Stomach (tissue), 9 donors: ENCODE measurements around the gene CRTC2. TPM values are rescaled to one million over a fixed set of nuclear protein-coding genes. Genes with fewer than 3 reads are reported as not detected.
A peak's percentile ranks its signal among the peaks of the same experiment; 100 is the strongest.
"Not testable (repeated sequence)": the region's sequence is repeated elsewhere in the genome, so short reads cannot be mapped to it uniquely, and the experiment has no call there.

Experiments used
- DNase-seq, 2 donors: peaks; one replicate each; pipeline versions ENCODE4 v3.0.0 to v3.0.0-alpha.2; 2013 to 2019
- H3K27ac ChIP-seq, 5 donors: fragments of 200-600 bp in 4 of 5; sonication (generic) in 4 of 5; one replicate each; pipeline ENCODE4 v1.5.1; 2013 to 2019; ENCODE audit warnings: mild to moderate bottlenecking in 1 of 5, moderate library complexity in 1 of 5
- H3K27me3 ChIP-seq, 3 donors: fragments of 200-600 bp; sonication (generic); one replicate each; pipeline ENCODE4 v1.5.1; 2017 to 2019; ENCODE audit warnings: mixed run types in 1 of 3
- H3K36me3 ChIP-seq, 4 donors: fragments of 200-600 bp; sonication (generic); 1 replicate in 3 of 4; 2 replicates in 1 of 4; pipeline ENCODE4 v1.5.1; 2016 to 2019
- H3K4me1 ChIP-seq, 4 donors: fragments of 200-600 bp; sonication (generic); one replicate each; pipeline ENCODE4 v1.5.1; 2016 to 2019
- H3K4me3 ChIP-seq, 4 donors: fragments of 200-600 bp; sonication (generic) in 3 of 4; one replicate each; pipeline ENCODE4 v1.5.1; 2016 to 2019; ENCODE audit warnings: mild to moderate bottlenecking in 1 of 4
- H3K9me3 ChIP-seq, 4 donors: fragments of 200-600 bp; sonication (generic); one replicate each; pipeline ENCODE4 v1.5.1; 2016 to 2019
- CTCF ChIP-seq, 7 experiments: fragments of 450-650 bp in 4 of 7; fragments of 200-600 bp in 3 of 7; sonication (generic) in 3 of 7; IDR thresholded peaks; one replicate each; pipeline ENCODE4 v1.5.1; 2016 to 2019; ENCODE audit warnings: antibody characterized with exemption in 7 of 7, control low read depth in 2 of 7, mild to moderate bottlenecking in 1 of 7
- EP300 ChIP-seq: sonication (generic); formaldehyde crosslinking; IDR thresholded peaks from one replicate; pipeline ENCODE4 v1.6.1; 2017; ENCODE audit warnings: antibody characterized with exemption
- POLR2A ChIP-seq, 4 donors: fragments of 450-650 bp; IDR thresholded peaks; one replicate each; pipeline ENCODE4 v1.6.1; 2016; ENCODE audit warnings: antibody characterized with exemption in 4 of 4, control low read depth in 2 of 4, mild to moderate bottlenecking in 1 of 4, moderate library complexity in 1 of 4
- POLR2AphosphoS5 ChIP-seq, 3 donors: sonication (generic); formaldehyde crosslinking; IDR thresholded peaks; one replicate each; pipeline ENCODE4 v1.6.1; 2016; ENCODE audit warnings: antibody characterized with exemption in 3 of 3
- WGBS, 5 donors: extraction: QIAGEN DNeasy Blood & Tissue Kit in 3 of 5; methylation state at CpG; one replicate each; pipeline versions ENCODE4 v1.1.5 to v1.1.7; 2013 to 2018; 5-methylcytosine and 5-hydroxymethylcytosine counted together
- intact Hi-C: fragments of 100-400 bp; cut with DNase I; formaldehyde crosslinking; loops from one replicate; pipeline ENCODE4 v1.15.1; 2023; ENCODE audit warnings: low total_unique reads
- polyA plus RNA-seq, 3 donors: library from polyadenylated mRNA; stranded (reverse); fragments of 200-250 nt; gene quantifications; one replicate each; pipeline ENCODE4 v1.2.3, GENCODE V29; 2013
- total RNA-seq, 5 donors: library from RNA; depleted of rRNA; stranded (reverse); fragments of >200 nt; gene quantifications; one replicate each; pipeline versions ENCODE4 v1.1.0 to v1.2.3, GENCODE V29; 2014 to 2016
- donor health status: healthy with polysubstance abuse.
- donor health status: Bipolar disorder and iron deficiency.
- donor health status: healthy.

CRTC2 gene
- total and polyA plus RNA-seq, 8 donors: 1.4 to 49.6 (median 21.6) TPM

GRCh38 chr1:153987621-153988020 is 29.2 kb upstream of the CRTC2 start:
- peaks cover 29 to 55% (median 47%) of the 10 kb centered on the region in 4 donors for H3K4me1 ChIP-seq
- no peak overlapping the region for H3K4me3 ChIP-seq
- H3K27ac ChIP-seq: peak overlapping the region in 4 of 5 donors; percentile 80 to 93 (median 88)
- TF ChIP-seq POLR2AphosphoS5 (IDR thresholded peaks at IDR 0.05): no peak
- no peak for TF ChIP-seq CTCF (IDR thresholded peaks at IDR 0.05)
- TF ChIP-seq EP300: no peak
- TF ChIP-seq POLR2A (IDR thresholded peaks at IDR 0.05): no peak
- no peak for DNase-seq
- H3K9me3 ChIP-seq: no peaks in the 10 kb centered on the region
- peaks cover 4 to 24% (median 17%) of the 10 kb centered on the region in 4 donors for H3K36me3 ChIP-seq
- 84 to 91% (median 85%) methylated on average over 8 of the region's 8 CpGs for WGBS, 5 donors
- intact Hi-C loops: loop anchor here (5.0 kb wide), 1 partner anchor 190 kb away; no protein-coding TSS in a partner anchor
- no peaks in the 10 kb centered on the region for H3K27me3 ChIP-seq

GRCh38 chr1:153985941-153986761 is 27.7 kb upstream of the CRTC2 start, which contains the start of gene RAB13:
RAB13 (minus strand) TSS chr1:153986339; CDS start chr1:153986236, 103 bp downstream.
- H3K36me3 ChIP-seq: peaks cover 8 to 28% (median 22%) of the 10 kb centered on the region in 4 donors
- H3K9me3 ChIP-seq: no peaks in the 10 kb centered on the region
- intact Hi-C loops: loop anchor here (5.0 kb wide), 1 partner anchor 189 kb away; no protein-coding TSS in a partner anchor
- 2 to 9% (median 4%) methylated on average over 26 to 32 of the region's 32 CpGs for WGBS, 5 donors
- H3K4me1 ChIP-seq: peaks cover 15 to 41% (median 33%) of the 10 kb centered on the region in 4 donors
- H3K27me3 ChIP-seq: no peaks in the 10 kb centered on the region
- H3K27ac ChIP-seq: peak within 1 kb of the TSS; percentile 80 to 94 (median 89)
- peak; percentile 89 to 95 for DNase-seq
- peak within 1 kb of the TSS; percentile 47 to 71 (median 56) for H3K4me3 ChIP-seq
- TF ChIP-seq POLR2AphosphoS5 (IDR thresholded peaks at IDR 0.05): peak in 2 of 3 donors; percentile 64 to 74
- TF ChIP-seq POLR2A (IDR thresholded peaks at IDR 0.05): no peak

- Histone ChIP-seq H3K9me3 (no peaks in the 10 kb centered on the region), H3K27me3 (no peaks in the 10 kb centered on the region), H3K27ac (peak overlapping the region; percentile 80 to 94 (median 89)), H3K36me3 (peaks cover 8 to 35% (median 28%) of the 10 kb centered on the region in 4 donors), H3K4me1 (peaks cover 15 to 41% (median 33%) of the 10 kb centered on the region in 4 donors), H3K4me3 (peak overlapping the region; percentile 47 to 71 (median 56))
- DNase-seq: peak in 1 of 2 donors; percentile 65
- intact Hi-C loops: loop anchor here (5.0 kb wide), 1 partner anchor 188 kb away; no protein-coding TSS in a partner anchor
- WGBS, 5 donors: 7 to 16% (median 10%) methylated on average over 7 of the region's 7 CpGs
- TF ChIP-seq EP300: no peak
- no peak for TF ChIP-seq POLR2A (IDR thresholded peaks at IDR 0.05)
- no peak for TF ChIP-seq CTCF (IDR thresholded peaks at IDR 0.05)
- peak in 1 of 3 donors; percentile 57 for TF ChIP-seq POLR2AphosphoS5 (IDR thresholded peaks at IDR 0.05)
These were observed 27.0 kb upstream of the CRTC2 start for GRCh38 chr1:153985341-153985912.

- peaks cover 8 to 40% (median 31%) of the 10 kb centered on the region in 4 donors for H3K36me3 ChIP-seq
- no peak for TF ChIP-seq CTCF (IDR thresholded peaks at IDR 0.05)
- intact Hi-C loops: no loop called here
- H3K4me1 ChIP-seq: peaks cover 11 to 33% (median 27%) of the 10 kb centered on the region in 4 donors
- no peaks in the 10 kb centered on the region for H3K9me3 ChIP-seq
- peak overlapping the region in 4 of 5 donors; percentile 80 to 93 (median 88) for H3K27ac ChIP-seq
- peak overlapping the region in 3 of 4 donors; percentile 47 to 71 (median 55) for H3K4me3 ChIP-seq
- DNase-seq: peak in 1 of 2 donors; percentile 53
- no peaks in the 10 kb centered on the region for H3K27me3 ChIP-seq
- 65 to 72% (median 68%) methylated on average over 6 of the region's 6 CpGs for WGBS, 5 donors
These were observed 25.9 kb upstream of the CRTC2 start for GRCh38 chr1:153984123-153984894.

GRCh38 chr1:153981735-153982134 is 23.3 kb upstream of the CRTC2 start:
- H3K27me3 ChIP-seq, intact Hi-C loops, H3K9me3 ChIP-seq, H3K4me3 ChIP-seq, H3K27ac ChIP-seq, DNase-seq: not testable (repeated sequence)
- WGBS, 5 donors: 85 to 93% (median 86%) methylated on average over 2 of the region's 2 CpGs
- Histone ChIP-seq H3K4me1 (peaks cover 17 to 44% (median 39%) of the 10 kb centered on the region in 4 donors), H3K36me3 (peaks cover 8 to 45% (median 34%) of the 10 kb centered on the region in 4 donors)

GRCh38 chr1:153979091-153979490 is 20.7 kb upstream of the CRTC2 start:
- Histone ChIP-seq H3K27ac (peak overlapping the region in 1 of 5 donors; percentile 94), H3K4me1 (peaks cover 15 to 49% (median 36%) of the 10 kb centered on the region in 4 donors), H3K36me3 (peaks cover 25 to 65% (median 56%) of the 10 kb centered on the region in 4 donors)
- intact Hi-C loops, H3K9me3 ChIP-seq, DNase-seq, H3K27me3 ChIP-seq, H3K4me3 ChIP-seq: not testable (repeated sequence)
- 88 to 95% (median 93%) methylated on average over 12 of the region's 12 CpGs for WGBS, 5 donors
